ENCODE measurements around the gene C15orf39. TPM values are rescaled to one million over a fixed set of nuclear protein-coding genes. Genes with fewer than 3 reads are reported as not detected.

Gene C15orf39
- total and polyA plus RNA-seq, 2 donors from 2014 or later, result 5.7 to 32.7 TPM

GRCh38 chr15:75234191-75234810 is 32.6 kb downstream of the C15orf39 start:
- DNase-seq (peak in 1 of 5 donors; percentile 39), FAIRE-seq (no peak)
- Histone ChIP-seq H3K4me3 (ENCODE audit: low read length in 3 of 3) (no peak overlapping the region), H3K9ac (ENCODE audit: low read length in 3 of 3) (no peak overlapping the region), H3K9me3 (ENCODE audit: control insufficient read depth in 2 of 3, insufficient read depth in 1 of 3, low read length in 3 of 3) (no peaks in the 10 kb centered on the region), H3K27me3 (ENCODE audit: control insufficient read depth, insufficient read depth, low read length) (no peaks in the 10 kb centered on the region), H3K27ac (ENCODE audit: low read depth in 2 of 2, low read length in 2 of 2) (no peak overlapping the region), H3K36me3 (ENCODE audit: control insufficient read depth in 2 of 3, insufficient read depth in 3 of 3, low read length in 3 of 3) (no peaks in the 10 kb centered on the region), H3K4me1 (ENCODE audit: control insufficient read depth in 2 of 3, insufficient read depth in 2 of 3, low read depth in 1 of 3, low read length in 3 of 3) (no peaks in the 10 kb centered on the region)
- intact Hi-C loops (cut with DNase I), result no loop called here
- TF ChIP-seq CTCF (IDR thresholded peaks at IDR 0.05; ENCODE audit: borderline replicate concordance, extremely low read depth, insufficient read depth), result no peak

- no peak overlapping the region for H3K9ac ChIP-seq (ENCODE audit: low read length in 3 of 3)
- H3K27me3 ChIP-seq (ENCODE audit: control insufficient read depth, insufficient read depth, low read length), result no peaks in the 10 kb centered on the region
- H3K27ac ChIP-seq (ENCODE audit: low read depth in 2 of 2, low read length in 2 of 2), result no peak overlapping the region
- no peaks in the 10 kb centered on the region for H3K9me3 ChIP-seq (ENCODE audit: control insufficient read depth in 2 of 3, insufficient read depth in 1 of 3, low read length in 3 of 3)
- intact Hi-C loops (cut with DNase I), result no loop called here
- FAIRE-seq, result no peak
- DNase-seq, result peak in 1 of 5 donors; percentile 40
- TF ChIP-seq CTCF (IDR thresholded peaks at IDR 0.05; ENCODE audit: borderline replicate concordance, extremely low read depth, insufficient read depth), result no peak
- no peaks in the 10 kb centered on the region for H3K36me3 ChIP-seq (ENCODE audit: control insufficient read depth in 2 of 3, insufficient read depth in 3 of 3, low read length in 3 of 3)
- H3K4me3 ChIP-seq (ENCODE audit: low read length in 3 of 3), result no peak overlapping the region
- no peaks in the 10 kb centered on the region for H3K4me1 ChIP-seq (ENCODE audit: control insufficient read depth in 2 of 3, insufficient read depth in 2 of 3, low read depth in 1 of 3, low read length in 3 of 3)
Measured at GRCh38 chr15:75235051-75235673, 33.5 kb downstream of the C15orf39 start.

- Histone ChIP-seq H3K4me1 (ENCODE audit: control insufficient read depth in 2 of 3, insufficient read depth in 2 of 3, low read depth in 1 of 3, low read length in 3 of 3) (no peaks in the 10 kb centered on the region), H3K27me3 (ENCODE audit: control insufficient read depth, insufficient read depth, low read length) (no peaks in the 10 kb centered on the region), H3K27ac (ENCODE audit: low read depth in 2 of 2, low read length in 2 of 2) (no peak overlapping the region), H3K36me3 (ENCODE audit: control insufficient read depth in 2 of 3, insufficient read depth in 3 of 3, low read length in 3 of 3) (no peaks in the 10 kb centered on the region), H3K9me3 (ENCODE audit: control insufficient read depth in 2 of 3, insufficient read depth in 1 of 3, low read length in 3 of 3) (no peaks in the 10 kb centered on the region), H3K4me3 (ENCODE audit: low read length in 3 of 3) (no peak overlapping the region), H3K9ac (ENCODE audit: low read length in 3 of 3) (no peak overlapping the region)
- DNase-seq (peak in 1 of 5 donors; percentile 39), FAIRE-seq (no peak)
- TF ChIP-seq CTCF (IDR thresholded peaks at IDR 0.05; ENCODE audit: borderline replicate concordance, extremely low read depth, insufficient read depth), result no peak
- intact Hi-C loops (cut with DNase I), result no loop called here
Measured at GRCh38 chr15:75235760-75236729, 34.4 kb downstream of the C15orf39 start.

Data from kidney (tissue), 14 donors.